Endometrial microvascular endothelial cells (primary cell): ENCODE results near the gene GLI3. TPM values are rescaled to one million over a fixed set of nuclear protein-coding genes. Genes with fewer than 3 reads are reported as not detected.

ENCODE experiments used
- in situ Hi-C: cut with HindIII; loops from 2 replicates; pipeline ENCODE4 v1.10.0; 2017; ENCODE audit warnings: low sequenced_read_pairs, low pct_unique_long_range_greater_than_20kb; ENCODE audit errors: inconsistent ontology term
- total RNA-seq: library from RNA; depleted of rRNA; stranded (reverse); fragments of >200 nt; gene quantifications from one replicate; pipeline ENCODE4 v1.2.3, GENCODE V29; 2015; ENCODE audit errors: inconsistent ontology term

GLI3 gene
- total RNA-seq, 1 donor from 2014 or later: 3.3 TPM

DNA sequence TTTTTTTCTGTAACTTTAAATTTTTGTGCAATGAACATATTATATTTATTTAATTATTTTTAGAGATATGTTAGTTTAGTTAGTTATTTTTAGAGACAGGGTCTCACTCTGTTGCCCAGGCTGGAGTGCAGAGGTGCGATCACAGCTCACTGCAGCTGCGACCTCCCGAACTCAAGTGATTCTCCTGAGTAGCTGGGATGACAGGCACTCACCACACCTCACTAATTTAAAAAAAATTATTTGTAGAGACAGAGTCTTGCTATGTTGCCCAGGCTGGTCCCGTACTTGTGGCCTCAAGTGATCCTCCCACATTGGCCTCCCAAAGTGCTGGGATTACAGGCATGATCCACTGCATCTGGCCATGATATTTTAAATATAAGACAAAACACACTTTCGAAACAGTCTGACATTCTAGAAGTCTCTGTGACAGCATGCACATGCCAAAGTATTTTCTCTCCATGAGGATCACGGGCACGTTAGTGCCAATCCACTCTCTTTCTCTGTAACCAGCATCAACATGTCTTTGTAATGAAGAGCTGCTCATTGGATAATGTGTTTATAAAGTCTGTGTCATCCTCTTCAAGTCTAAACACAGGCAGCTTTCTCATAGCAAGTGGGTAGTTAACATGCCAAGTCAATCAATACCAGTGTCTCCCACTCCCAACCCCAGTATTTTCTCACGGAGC is 137.4 kb downstream of the GLI3 start:
- in situ Hi-C loops: no loop called here

- in situ Hi-C loops: no loop called here
Measured at GRCh38 chr7:42099066-42099465, 137.9 kb downstream of the GLI3 start.

- in situ Hi-C loops: no loop called here
Measured at GRCh38 chr7:42097752-42098151, 139.3 kb downstream of the GLI3 start.

GRCh38 chr7:42096681-42097561 is 140.1 kb downstream of the GLI3 start:
- in situ Hi-C loops: no loop called here

DNA sequence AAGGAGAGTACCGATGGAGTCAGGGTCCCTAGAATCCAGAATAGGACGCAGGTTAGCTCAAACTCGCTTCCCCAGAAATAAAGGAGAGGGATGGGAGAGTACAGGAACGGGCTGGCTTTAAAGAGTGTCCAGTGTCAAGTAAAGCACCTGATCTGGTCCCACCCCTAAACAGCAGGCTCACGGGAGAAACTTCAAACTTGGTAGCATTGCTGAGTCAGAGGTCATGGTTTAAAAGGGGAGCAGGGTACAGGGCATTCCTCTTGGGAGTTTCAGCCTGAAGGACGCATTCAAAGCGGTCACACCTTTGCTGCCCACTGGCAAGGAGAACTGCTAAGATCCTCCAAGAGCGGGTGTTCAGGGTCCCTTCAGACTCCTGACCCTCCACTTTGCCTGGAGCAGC is 140.7 kb downstream of the GLI3 start:
- in situ Hi-C loops: no loop called here

DNA sequence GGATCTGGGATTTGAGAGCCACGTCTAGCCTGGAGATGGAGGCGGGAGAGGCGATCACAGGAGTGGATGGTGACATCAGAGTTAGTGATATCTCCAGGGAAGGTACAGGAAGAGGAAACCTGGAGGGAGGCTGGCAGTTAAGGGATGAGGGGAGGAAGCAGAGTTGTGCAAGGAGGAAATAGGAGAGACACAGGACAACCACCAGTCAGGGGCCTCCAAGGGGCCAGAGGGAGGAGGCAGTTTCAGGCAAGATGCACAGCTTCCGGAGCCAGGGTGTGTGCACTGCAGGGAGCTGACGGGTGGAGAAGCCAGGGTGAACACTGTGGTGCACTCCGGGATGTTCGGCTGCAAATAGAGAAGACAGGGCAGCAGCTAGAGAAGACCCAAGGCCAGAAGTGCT is 141.2 kb downstream of the GLI3 start:
- in situ Hi-C loops: no loop called here

DNA sequence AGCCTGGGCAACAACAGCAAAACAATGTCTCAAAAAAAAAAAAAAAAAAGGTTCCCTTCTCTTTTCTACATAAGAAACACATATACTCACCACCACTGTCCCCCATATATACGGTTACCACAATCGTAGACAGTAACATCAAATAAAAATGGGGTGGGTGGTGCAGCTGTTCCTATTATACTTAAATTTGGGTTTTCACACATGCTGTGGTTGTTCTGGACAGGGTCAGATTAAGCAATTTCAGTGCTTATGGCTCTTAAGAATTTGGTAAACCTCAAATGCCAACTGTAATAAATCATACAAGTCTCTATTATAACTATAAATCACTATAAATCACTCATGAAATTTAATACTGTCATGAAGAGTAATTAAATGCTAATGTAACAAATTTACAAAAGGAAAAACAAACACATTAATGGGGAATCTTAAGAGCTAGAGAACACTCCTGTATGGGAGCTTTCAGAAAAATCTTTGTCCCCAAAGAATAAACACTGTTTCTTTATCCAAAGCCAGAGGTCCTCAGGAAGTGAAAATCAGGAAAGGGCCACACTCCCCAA is 143.6 kb downstream of the GLI3 start:
- in situ Hi-C loops: no loop called here

GRCh38 chr7:42091461-42092291 is 145.3 kb downstream of the GLI3 start:
- in situ Hi-C loops: no loop called here

DNA sequence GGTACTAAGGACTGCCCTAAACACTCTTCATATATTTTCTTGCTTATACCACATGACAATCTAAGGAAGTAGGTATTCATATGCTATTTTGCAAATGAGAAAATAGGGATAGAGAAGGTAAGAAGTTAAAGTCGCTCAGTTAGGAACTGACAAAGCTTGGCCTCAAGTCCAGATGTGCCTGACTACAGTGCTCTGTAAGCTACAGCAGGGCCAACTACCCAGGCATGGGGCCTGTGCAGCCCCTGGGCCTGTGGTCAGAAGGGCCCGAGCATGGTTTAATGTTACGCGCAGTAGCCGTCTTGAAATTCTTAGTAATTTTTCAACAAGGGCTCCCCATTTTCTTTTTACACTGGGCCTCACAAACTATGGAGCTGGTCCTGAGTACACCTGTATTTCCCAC is 146.2 kb downstream of the GLI3 start:
- in situ Hi-C loops: no loop called here

DNA sequence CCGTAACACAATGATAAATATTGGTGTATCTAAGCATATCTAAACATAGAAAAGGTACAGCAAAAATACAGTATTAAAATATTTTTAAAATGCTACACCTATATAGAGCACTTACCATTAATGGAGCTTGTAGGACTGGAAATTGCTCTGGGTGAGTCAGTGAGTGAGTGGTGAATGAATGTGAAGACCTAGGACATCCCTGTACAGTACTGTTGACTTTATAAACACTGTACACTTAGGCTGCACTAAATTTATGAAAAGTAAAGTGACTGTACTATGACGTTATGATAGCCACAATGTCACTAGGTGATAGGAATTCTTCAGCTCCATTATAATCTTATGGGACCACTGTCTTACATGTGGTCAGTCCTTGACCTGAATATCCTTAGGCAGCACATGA is 147.0 kb downstream of the GLI3 start:
- in situ Hi-C loops: no loop called here

DNA sequence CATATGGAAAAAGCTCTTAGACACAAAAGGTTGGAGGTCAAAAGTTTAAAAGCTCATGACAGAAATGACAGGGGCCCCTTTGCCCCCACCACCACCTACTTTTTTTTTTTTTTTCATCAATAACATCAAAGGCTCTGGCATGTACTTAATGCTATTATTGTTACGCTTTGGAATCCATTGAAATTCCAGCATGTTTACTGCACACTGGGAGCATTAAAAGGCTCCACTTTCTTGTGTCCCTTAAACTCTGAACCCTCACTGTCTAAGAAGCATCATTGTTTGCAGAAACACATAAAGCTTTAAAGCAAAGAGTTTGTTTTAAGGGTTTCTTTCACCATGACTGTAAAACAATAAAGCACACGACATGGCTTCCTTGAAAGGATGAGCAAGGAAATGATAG is 149.4 kb downstream of the GLI3 start:
- in situ Hi-C loops: no loop called here

- in situ Hi-C loops: no loop called here
Measured at GRCh38 chr7:42085531-42085930, 151.5 kb downstream of the GLI3 start.

DNA sequence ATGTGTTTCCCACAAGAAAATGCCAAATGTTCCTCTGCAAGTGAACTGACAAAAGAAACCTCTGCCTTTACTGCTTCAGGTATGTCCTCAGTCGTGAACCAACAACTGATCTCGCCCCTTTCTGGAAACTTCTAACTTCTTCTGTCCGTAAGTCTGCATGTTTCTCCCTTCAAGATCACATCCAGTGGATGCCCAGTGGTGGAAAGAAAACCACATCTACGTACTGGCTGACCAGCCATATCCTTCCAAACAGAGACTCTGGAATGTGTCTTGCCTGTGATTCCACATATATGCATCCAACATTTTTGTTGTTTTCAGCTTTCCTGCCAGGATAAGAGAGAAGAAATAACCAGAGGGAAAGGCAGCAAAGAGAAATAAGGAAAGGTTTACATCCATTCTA is 152.7 kb downstream of the GLI3 start:
- in situ Hi-C loops: no loop called here

DNA sequence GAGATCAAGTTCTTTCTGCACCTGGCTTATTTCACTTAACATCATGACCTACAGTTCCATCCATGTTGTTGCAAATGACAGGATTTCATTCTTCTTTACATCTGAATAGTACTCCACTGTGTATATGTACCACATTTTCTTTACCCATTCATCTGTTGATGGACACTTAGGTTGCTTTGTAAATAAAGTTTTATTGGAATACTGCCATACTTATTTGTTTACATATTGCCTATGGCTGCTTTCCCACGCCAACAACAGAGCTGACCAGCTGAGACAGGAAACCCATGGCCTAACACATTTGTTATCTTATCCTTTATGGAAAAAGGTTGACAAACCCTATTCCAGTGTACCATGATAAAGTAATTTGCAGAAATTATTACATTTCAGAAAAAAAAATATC is 153.7 kb downstream of the GLI3 start:
- in situ Hi-C loops: no loop called here

DNA sequence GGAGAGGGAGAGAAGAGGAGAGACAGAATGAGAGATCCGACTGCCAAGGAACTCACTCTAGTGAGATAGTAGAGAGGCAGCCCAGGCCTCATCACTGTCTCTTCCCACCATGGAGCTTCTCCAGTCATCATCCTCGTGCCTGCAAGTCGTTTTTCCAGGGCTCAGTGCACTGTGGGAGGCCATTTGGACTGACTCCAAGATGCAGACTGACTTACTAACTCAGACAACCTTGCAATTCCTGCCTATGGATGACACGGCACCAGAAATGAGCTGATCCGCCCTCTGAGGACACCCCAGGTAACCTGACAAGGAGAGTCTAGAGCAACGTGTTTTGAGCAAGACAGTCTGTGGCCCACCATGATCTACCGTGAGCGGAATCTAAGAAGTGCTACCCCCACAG is 154.9 kb downstream of the GLI3 start:
- in situ Hi-C loops: no loop called here

- in situ Hi-C loops: no loop called here
Measured at GRCh38 chr7:42081671-42082070, 155.3 kb downstream of the GLI3 start.

- in situ Hi-C loops: no loop called here
Measured at GRCh38 chr7:42080841-42081586, 156.0 kb downstream of the GLI3 start.

GRCh38 chr7:42077271-42078135 is 159.5 kb downstream of the GLI3 start:
- in situ Hi-C loops: no loop called here
